Heart left ventricle (tissue), 13 donors: ENCODE data around the gene NUP62CL.

Source experiments
- CTCF ChIP-seq, 12 donors: fragments of 200-600 bp; sonication (generic) in 4 of 12; IDR thresholded peaks; one replicate each; pipeline versions ENCODE4 v1.5.0 to v1.8.0; 2018 to 2022; ENCODE audit warnings: antibody characterized with exemption in 12 of 12, mild to moderate bottlenecking in 5 of 12
- POLR2A ChIP-seq, 2 donors: fragments of 450-650 bp; IDR thresholded peaks; one replicate each; pipeline ENCODE4 v1.6.1; 2017; ENCODE audit warnings: antibody characterized with exemption in 2 of 2, mild to moderate bottlenecking in 2 of 2, moderate library complexity in 2 of 2
- donor health status: ischemic (EF 13 %, LVEDD 7.1; RV severe dilation, severe dysfunction).
- donor health status: DM: no; HTN: yes; CAD: no.
- donor health status: DM: no; HTN: no; CAD: no.
- donor health status: ischemic (EF 25% LVEDD 6.9; RV normal size, moderate dysfunction).
- donor health status: ischemic (EF 25% LVEDD 5.7; RV mildly dilated, moderate dysfunction).
- donor health status: ischemic (EF 35%, LVEDD 5.7; RV mildly dilated, moderate dysfunction).
- donor health status: nonischemic (EF 11% LVEDD 7.7; RV severe dilation, severe dysfunction).
- donor health status: DM: yes; HTN: yes; CAD: no.
- donor health status: PGD.
- donor health status: ischemic (EF 29% LVEDD 5.4; RV normal size, mild dysfunction).
- donor health status: nonischemic (EF 23%, LVEDD 6.1; RV moderate dilation, normal function).

DNA sequence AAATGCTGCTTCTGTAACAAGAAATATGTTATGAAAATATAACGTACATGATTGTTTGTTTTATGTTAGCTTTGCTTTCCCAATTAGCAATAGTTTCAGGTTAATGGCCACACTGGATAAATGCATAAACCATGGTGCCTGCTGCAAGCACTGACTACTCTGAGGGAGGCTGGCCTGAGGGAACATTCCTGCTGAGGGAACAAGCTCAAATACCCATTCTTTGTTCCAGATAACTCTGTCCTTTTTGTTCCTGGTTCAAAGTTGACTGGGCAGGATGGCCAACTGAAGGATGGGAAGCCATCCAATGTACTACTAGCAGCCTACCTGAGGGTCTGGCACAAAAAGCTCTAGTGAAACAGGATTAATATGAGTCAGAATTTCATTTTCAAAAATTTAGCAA is 37.5 kb downstream of the NUP62CL start:
- no peak for TF ChIP-seq CTCF (IDR thresholded peaks at IDR 0.05)
- TF ChIP-seq POLR2A (IDR thresholded peaks at IDR 0.05), result no peak
